NT2/D1 (cell line): ENCODE results near the gene PCSK4.
A peak's percentile ranks its signal among the peaks of the same experiment; 100 is the strongest.

Source experiments
- DNase-seq: peaks from one replicate; pipeline ENCODE4 v3.0.0-alpha.2; 2011; ENCODE audit warnings: low read depth, low spot score
- H3K27me3 ChIP-seq: 2 replicates; pipeline ENCODE4 v1.6.0; 2011; ENCODE audit warnings: mild to moderate bottlenecking; ENCODE audit not compliant: insufficient read length, insufficient read depth
- H3K36me3 ChIP-seq: 2 replicates; pipeline ENCODE4 v1.6.1; 2011; ENCODE audit warnings: mild to moderate bottlenecking, low read length, mixed read lengths; ENCODE audit not compliant: insufficient read depth, insufficient read length
- H3K4me1 ChIP-seq: 2 replicates; pipeline ENCODE4 v1.5.1; 2011; ENCODE audit not compliant: insufficient read depth, insufficient read length
- H3K4me3 ChIP-seq: 2 replicates; pipeline ENCODE4 v1.5.1; 2011; ENCODE audit warnings: low read depth; ENCODE audit not compliant: insufficient read length
- H3K9ac ChIP-seq: 2 replicates; pipeline ENCODE4 v1.6.0; 2011; ENCODE audit warnings: low read depth; ENCODE audit not compliant: insufficient read length
- H3K9me3 ChIP-seq: 2 replicates; pipeline ENCODE4 v1.5.1; 2011; ENCODE audit warnings: mild to moderate bottlenecking, low read length; ENCODE audit not compliant: insufficient read depth
- SUZ12 ChIP-seq: IDR thresholded peaks from 2 replicates; pipeline ENCODE4 v1.6.1; 2011; ENCODE audit not compliant: insufficient read length, insufficient read depth; ENCODE audit errors: extremely low read depth
- YY1 ChIP-seq: IDR thresholded peaks from 2 replicates; pipeline ENCODE4 v1.6.1; 2011; ENCODE audit not compliant: insufficient read length, insufficient read depth
- ZNF274 ChIP-seq: IDR thresholded peaks from 2 replicates; pipeline ENCODE4 v1.6.1; 2011; ENCODE audit warnings: mild to moderate bottlenecking, low read depth, low read length

PCSK4 gene

DNA sequence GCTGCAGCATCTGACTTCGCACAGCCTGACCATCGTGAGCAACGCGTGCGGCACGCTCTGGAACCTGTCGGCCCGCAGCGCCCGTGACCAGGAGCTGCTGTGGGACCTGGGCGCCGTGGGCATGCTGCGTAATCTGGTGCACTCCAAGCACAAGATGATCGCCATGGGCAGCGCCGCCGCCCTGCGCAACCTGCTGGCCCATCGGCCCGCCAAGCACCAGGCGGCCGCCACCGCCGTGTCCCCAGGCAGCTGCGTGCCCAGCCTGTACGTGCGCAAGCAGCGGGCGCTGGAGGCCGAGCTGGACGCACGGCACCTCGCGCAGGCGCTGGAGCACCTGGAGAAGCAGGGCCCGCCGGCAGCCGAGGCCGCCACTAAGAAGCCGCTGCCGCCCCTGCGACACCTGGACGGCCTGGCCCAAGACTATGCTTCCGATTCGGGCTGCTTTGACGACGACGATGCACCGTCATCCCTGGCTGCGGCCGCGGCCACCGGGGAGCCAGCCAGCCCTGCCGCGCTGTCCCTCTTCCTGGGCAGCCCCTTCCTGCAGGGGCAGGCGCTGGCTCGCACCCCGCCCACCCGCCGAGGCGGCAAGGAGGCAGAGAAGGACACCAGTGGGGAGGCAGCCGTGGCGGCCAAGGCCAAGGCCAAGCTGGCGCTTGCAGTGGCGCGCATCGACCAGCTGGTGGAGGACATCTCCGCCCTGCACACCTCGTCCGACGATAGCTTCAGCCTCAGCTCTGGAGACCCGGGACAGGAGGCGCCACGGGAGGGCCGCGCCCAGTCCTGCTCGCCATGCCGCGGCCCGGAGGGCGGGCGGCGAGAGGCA, 24.7 kb downstream of the PCSK4 start:
- TF ChIP-seq ZNF274: no peak
- no peak for TF ChIP-seq SUZ12
- TF ChIP-seq YY1: no peak
- Histone ChIP-seq H3K4me1 (peaks cover 31% of the 10 kb centered on the region), H3K36me3 (peaks cover 12% of the 10 kb centered on the region), H3K4me3 (no peak overlapping the region), H3K9me3 (no peaks in the 10 kb centered on the region), H3K9ac (no peak overlapping the region), H3K27me3 (peaks cover 52% of the 10 kb centered on the region)
- no peak for DNase-seq

GRCh38 chr19:1461862-1462261, 28.3 kb downstream of the PCSK4 start:
- H3K4me1 ChIP-seq: peaks cover 17% of the 10 kb centered on the region
- H3K4me3 ChIP-seq: no peak overlapping the region
- H3K9me3 ChIP-seq: no peaks in the 10 kb centered on the region

DNA sequence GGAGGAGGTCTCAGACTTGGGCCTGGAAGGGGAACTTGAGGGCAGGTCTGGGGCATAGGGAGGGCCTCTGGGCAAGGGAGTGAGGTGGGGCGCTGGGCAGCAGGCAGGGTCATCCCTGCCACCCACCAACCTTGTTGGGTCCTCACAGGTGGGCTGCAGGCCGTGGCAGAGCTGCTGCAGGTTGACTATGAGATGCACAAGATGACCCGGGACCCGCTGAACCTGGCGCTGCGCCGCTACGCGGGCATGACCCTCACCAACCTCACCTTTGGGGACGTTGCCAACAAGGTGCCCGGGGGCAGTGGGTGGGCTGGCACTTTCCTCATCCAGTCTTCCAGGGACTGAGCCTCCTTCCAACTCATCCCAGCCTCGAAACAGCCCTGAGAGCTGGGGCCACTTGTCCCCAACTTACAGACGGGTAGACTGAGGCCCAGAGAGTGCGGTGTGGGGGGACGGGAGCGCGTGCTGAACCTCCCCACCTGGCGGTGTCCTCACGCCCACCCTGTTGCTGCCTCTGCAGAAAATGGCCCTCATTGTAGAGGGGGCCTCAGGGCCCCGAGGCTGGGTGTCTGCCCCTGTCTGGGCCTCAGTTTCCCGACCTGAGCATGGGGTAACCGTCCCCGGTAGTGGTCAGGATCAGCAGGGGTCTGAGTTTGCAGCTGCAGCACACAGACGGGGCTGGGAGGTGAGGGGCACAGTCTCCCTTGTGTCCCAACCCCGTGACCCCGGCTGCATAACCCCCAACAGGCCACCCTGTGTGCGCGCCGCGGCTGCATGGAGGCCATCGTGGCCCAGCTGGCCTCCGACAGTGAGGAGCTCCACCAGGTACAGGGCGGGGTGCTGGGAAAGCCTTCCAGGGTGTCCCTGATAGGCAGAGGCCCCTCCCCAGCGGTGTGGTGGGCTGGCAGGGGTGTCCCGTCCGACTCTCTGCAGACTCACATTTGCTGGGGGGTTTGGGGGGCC, 29.8 kb downstream of the PCSK4 start:
- Histone ChIP-seq H3K4me1 (peaks cover 16% of the 10 kb centered on the region), H3K4me3 (no peak overlapping the region), H3K36me3 (peaks cover 12% of the 10 kb centered on the region), H3K9me3 (no peaks in the 10 kb centered on the region), H3K27me3 (peaks cover 19% of the 10 kb centered on the region), H3K9ac (no peak overlapping the region)
- DNase-seq: no peak
- TF ChIP-seq SUZ12: no peak
- TF ChIP-seq YY1: no peak
- no peak for TF ChIP-seq ZNF274

More at GRCh38 chr19:1461862-1462261, 28.3 kb downstream of the PCSK4 start:
- Histone ChIP-seq H3K27me3 (peaks cover 26% of the 10 kb centered on the region), H3K36me3 (peaks cover 16% of the 10 kb centered on the region), H3K9ac (peak overlapping the region; percentile 32)
- no peak for DNase-seq
- no peak for TF ChIP-seq ZNF274
- no peak for TF ChIP-seq YY1
- TF ChIP-seq SUZ12: no peak

DNA sequence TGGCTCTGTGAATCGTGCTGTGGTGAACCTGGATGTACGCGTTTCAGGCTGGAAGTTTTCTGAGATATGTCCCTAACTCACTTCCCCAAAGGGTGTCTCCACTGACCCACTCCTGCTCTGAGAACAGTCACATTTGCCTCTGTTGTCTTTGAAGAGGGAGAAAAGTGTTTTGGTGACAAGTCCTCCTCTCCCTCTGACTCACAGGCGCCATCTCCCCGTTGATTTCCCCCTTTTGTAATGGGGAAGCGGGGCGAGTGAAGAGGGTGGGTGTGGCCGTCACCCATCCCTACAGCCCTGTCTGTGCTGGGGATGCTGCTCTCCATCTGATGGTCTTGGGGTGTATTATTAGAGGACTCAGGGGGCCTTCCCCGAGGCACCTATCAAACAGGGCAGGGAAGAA, 30.7 kb downstream of the PCSK4 start:
- H3K36me3 ChIP-seq: peaks cover 12% of the 10 kb centered on the region
- H3K4me1 ChIP-seq: peaks cover 13% of the 10 kb centered on the region
- TF ChIP-seq ZNF274 (no peak), YY1 (no peak), SUZ12 (no peak)
- H3K9ac ChIP-seq: no peak overlapping the region
- H3K9me3 ChIP-seq: no peaks in the 10 kb centered on the region
- H3K4me3 ChIP-seq: no peak overlapping the region
- DNase-seq: no peak
- H3K27me3 ChIP-seq: peaks cover 18% of the 10 kb centered on the region

DNA sequence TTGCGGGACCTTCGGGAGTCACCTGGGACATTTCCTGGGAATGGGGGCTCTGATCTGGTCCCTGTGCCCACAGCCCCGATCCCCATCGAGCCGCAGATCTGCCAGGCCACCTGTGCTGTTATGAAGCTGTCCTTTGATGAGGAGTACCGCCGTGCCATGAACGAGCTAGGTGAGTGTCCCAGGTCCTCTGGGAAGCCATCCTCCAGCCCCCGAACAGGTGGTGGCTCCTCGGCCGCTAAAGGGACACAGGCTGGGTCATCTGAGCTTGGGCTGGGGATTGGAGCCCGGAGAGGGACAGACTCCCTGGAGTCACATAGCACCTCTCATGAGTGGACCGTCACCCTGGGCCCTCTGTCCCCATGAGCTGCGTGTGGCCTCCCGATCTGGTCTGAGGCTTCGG, 32.3 kb downstream of the PCSK4 start:
- no peak overlapping the region for H3K4me3 ChIP-seq
- TF ChIP-seq ZNF274 (no peak), SUZ12 (no peak), YY1 (no peak)
- H3K9ac ChIP-seq: no peak overlapping the region
- H3K27me3 ChIP-seq: peaks cover 33% of the 10 kb centered on the region
- H3K36me3 ChIP-seq: peaks cover 12% of the 10 kb centered on the region
- H3K4me1 ChIP-seq: peaks cover 23% of the 10 kb centered on the region
- no peaks in the 10 kb centered on the region for H3K9me3 ChIP-seq
- no peak for DNase-seq

GRCh38 chr19:1457031-1457739, 33.0 kb downstream of the PCSK4 start:
- H3K27me3 ChIP-seq: peaks cover 40% of the 10 kb centered on the region
- H3K4me1 ChIP-seq: peaks cover 30% of the 10 kb centered on the region
- H3K9ac ChIP-seq: peak overlapping the region; percentile 74
- H3K9me3 ChIP-seq: no peaks in the 10 kb centered on the region
- no peak for DNase-seq
- peaks cover 12% of the 10 kb centered on the region for H3K36me3 ChIP-seq
- no peak overlapping the region for H3K4me3 ChIP-seq
- TF ChIP-seq ZNF274 (no peak), YY1 (no peak), SUZ12 (no peak)
